ENCODE data around the gene RASSF8. TPM values are rescaled to one million over a fixed set of nuclear protein-coding genes. Genes with fewer than 3 reads are reported as not detected.

RASSF8 gene
- total and polyA plus RNA-seq, 4 experiments from 2014 or later: not detected

- Mint-ChIP-seq H3K27me3 (peaks cover 0 to 1% of the 10 kb centered on the region in 2 donors), H3K4me1 (no peaks in the 10 kb centered on the region), H3K27ac (no peak overlapping the region), H3K9me3 (peaks cover 0 to 11% (median 5%) of the 10 kb centered on the region in 8 donors), H3K36me3 (no peaks in the 10 kb centered on the region), H3K4me3 (no peak overlapping the region)
- H3K9me3 ChIP-seq (ENCODE audit: control insufficient read depth in 1 of 2, low read length in 2 of 2): no peaks in the 10 kb centered on the region
- DNase-seq: no peak
- no peaks in the 10 kb centered on the region for H3K4me1 ChIP-seq (ENCODE audit: insufficient read depth, low read length)
- POLR2A ChIA-PET (ENCODE audit: partially characterized antibody): no interaction called here
- H3K36me3 ChIP-seq (ENCODE audit: insufficient read depth, low read length): no peaks in the 10 kb centered on the region
- intact Hi-C loops (cut with micrococcal nuclease): no loop called here
- H3K27ac ChIP-seq (ENCODE audit: low read depth, low read length): no peak overlapping the region
- no peak overlapping the region for H3K4me3 ChIP-seq (ENCODE audit: low read length in 2 of 2)
- CTCF ChIA-PET (ENCODE audit: partially characterized antibody): no interaction called here
- no peaks in the 10 kb centered on the region for H3K27me3 ChIP-seq (ENCODE audit: insufficient read depth, low read length)
These were observed 44.6 kb downstream of the RASSF8 start for GRCh38 chr12:26003065-26003464.

GRCh38 chr12:26007566-26007965 is 49.1 kb downstream of the RASSF8 start:
- Histone ChIP-seq H3K27ac (ENCODE audit: low read depth, low read length) (no peak overlapping the region), H3K4me1 (ENCODE audit: insufficient read depth, low read length) (no peaks in the 10 kb centered on the region), H3K9me3 (ENCODE audit: control insufficient read depth in 1 of 2, low read length in 2 of 2) (no peaks in the 10 kb centered on the region), H3K4me3 (ENCODE audit: low read length in 2 of 2) (no peak overlapping the region), H3K36me3 (ENCODE audit: insufficient read depth, low read length) (no peaks in the 10 kb centered on the region), H3K27me3 (ENCODE audit: insufficient read depth, low read length) (no peaks in the 10 kb centered on the region)
- no peak overlapping the region for H3K4me3 Mint-ChIP-seq
- H3K27me3 Mint-ChIP-seq: peaks cover 3 to 5% of the 10 kb centered on the region in 2 donors
- no peak for DNase-seq
- peaks cover 0 to 11% (median 5%) of the 10 kb centered on the region in 8 donors for H3K9me3 Mint-ChIP-seq
- no peaks in the 10 kb centered on the region for H3K36me3 Mint-ChIP-seq
- no peak overlapping the region for H3K27ac Mint-ChIP-seq
- intact Hi-C loops (cut with micrococcal nuclease): no loop called here
- CTCF ChIA-PET (ENCODE audit: partially characterized antibody): no interaction called here
- POLR2A ChIA-PET (ENCODE audit: partially characterized antibody): no interaction called here
- H3K4me1 Mint-ChIP-seq: peaks cover 0 to 3% (median 1%) of the 10 kb centered on the region in 4 donors

- no peak overlapping the region for H3K4me3 Mint-ChIP-seq
- H3K4me1 Mint-ChIP-seq: peaks cover 0 to 3% (median 1%) of the 10 kb centered on the region in 4 donors
- Histone ChIP-seq H3K27ac (ENCODE audit: low read depth, low read length) (no peak overlapping the region), H3K27me3 (ENCODE audit: insufficient read depth, low read length) (no peaks in the 10 kb centered on the region), H3K9me3 (ENCODE audit: control insufficient read depth in 1 of 2, low read length in 2 of 2) (no peaks in the 10 kb centered on the region), H3K36me3 (ENCODE audit: insufficient read depth, low read length) (no peaks in the 10 kb centered on the region), H3K4me1 (ENCODE audit: insufficient read depth, low read length) (no peaks in the 10 kb centered on the region), H3K4me3 (ENCODE audit: low read length in 2 of 2) (no peak overlapping the region)
- no peak for DNase-seq
- H3K27ac Mint-ChIP-seq: no peak overlapping the region
- ChIA-PET CTCF (ENCODE audit: partially characterized antibody) (no interaction called here), POLR2A (ENCODE audit: partially characterized antibody) (no interaction called here)
- no peaks in the 10 kb centered on the region for H3K36me3 Mint-ChIP-seq
- H3K27me3 Mint-ChIP-seq: peaks cover 3 to 5% of the 10 kb centered on the region in 2 donors
- intact Hi-C loops (cut with micrococcal nuclease): no loop called here
- peaks cover 0 to 2% (median 0%) of the 10 kb centered on the region in 8 donors for H3K9me3 Mint-ChIP-seq
These were observed 51.1 kb downstream of the RASSF8 start for GRCh38 chr12:26009593-26009992.

GRCh38 chr12:26010293-26010821 is 51.9 kb downstream of the RASSF8 start:
- Mint-ChIP-seq H3K4me3 (no peak overlapping the region), H3K9me3 (peaks cover 0 to 2% (median 0%) of the 10 kb centered on the region in 8 donors), H3K4me1 (peaks cover 0 to 3% (median 1%) of the 10 kb centered on the region in 4 donors), H3K27ac (no peak overlapping the region), H3K36me3 (no peaks in the 10 kb centered on the region), H3K27me3 (peaks cover 3 to 5% of the 10 kb centered on the region in 2 donors)
- ChIA-PET POLR2A (ENCODE audit: partially characterized antibody) (no interaction called here), CTCF (ENCODE audit: partially characterized antibody) (no interaction called here)
- no peak overlapping the region for H3K4me3 ChIP-seq (ENCODE audit: low read length in 2 of 2)
- H3K4me1 ChIP-seq (ENCODE audit: insufficient read depth, low read length): no peaks in the 10 kb centered on the region
- no peaks in the 10 kb centered on the region for H3K27me3 ChIP-seq (ENCODE audit: insufficient read depth, low read length)
- no peaks in the 10 kb centered on the region for H3K9me3 ChIP-seq (ENCODE audit: control insufficient read depth in 1 of 2, low read length in 2 of 2)
- no peak for DNase-seq
- no peaks in the 10 kb centered on the region for H3K36me3 ChIP-seq (ENCODE audit: insufficient read depth, low read length)
- intact Hi-C loops (cut with micrococcal nuclease): no loop called here
- no peak overlapping the region for H3K27ac ChIP-seq (ENCODE audit: low read depth, low read length)

GRCh38 chr12:26011099-26011498 is 52.6 kb downstream of the RASSF8 start:
- no peaks in the 10 kb centered on the region for H3K36me3 Mint-ChIP-seq
- no peak overlapping the region for H3K4me3 ChIP-seq (ENCODE audit: low read length in 2 of 2)
- intact Hi-C loops (cut with micrococcal nuclease): no loop called here
- H3K27me3 ChIP-seq (ENCODE audit: insufficient read depth, low read length): no peaks in the 10 kb centered on the region
- no peaks in the 10 kb centered on the region for H3K36me3 ChIP-seq (ENCODE audit: insufficient read depth, low read length)
- H3K4me1 Mint-ChIP-seq: peaks cover 0 to 3% (median 1%) of the 10 kb centered on the region in 4 donors
- ChIA-PET POLR2A (ENCODE audit: partially characterized antibody) (no interaction called here), CTCF (ENCODE audit: partially characterized antibody) (no interaction called here)
- no peak for DNase-seq
- H3K9me3 ChIP-seq (ENCODE audit: control insufficient read depth in 1 of 2, low read length in 2 of 2): no peaks in the 10 kb centered on the region
- no peak overlapping the region for H3K27ac Mint-ChIP-seq
- no peak overlapping the region for H3K4me3 Mint-ChIP-seq
- H3K4me1 ChIP-seq (ENCODE audit: insufficient read depth, low read length): no peaks in the 10 kb centered on the region
- H3K27me3 Mint-ChIP-seq: peaks cover 3 to 5% of the 10 kb centered on the region in 2 donors
- peaks cover 0 to 2% (median 0%) of the 10 kb centered on the region in 8 donors for H3K9me3 Mint-ChIP-seq
- H3K27ac ChIP-seq (ENCODE audit: low read depth, low read length): no peak overlapping the region

GRCh38 chr12:26014085-26014484 is 55.6 kb downstream of the RASSF8 start:
- no peak overlapping the region for H3K27ac Mint-ChIP-seq
- CTCF ChIA-PET (ENCODE audit: partially characterized antibody): no interaction called here
- peaks cover 0 to 3% (median 1%) of the 10 kb centered on the region in 4 donors for H3K4me1 Mint-ChIP-seq
- H3K9me3 Mint-ChIP-seq: peaks cover 0 to 2% (median 0%) of the 10 kb centered on the region in 8 donors
- Histone ChIP-seq H3K4me3 (ENCODE audit: low read length in 2 of 2) (no peak overlapping the region), H3K36me3 (ENCODE audit: insufficient read depth, low read length) (no peaks in the 10 kb centered on the region), H3K4me1 (ENCODE audit: insufficient read depth, low read length) (no peaks in the 10 kb centered on the region), H3K27me3 (ENCODE audit: insufficient read depth, low read length) (no peaks in the 10 kb centered on the region), H3K27ac (ENCODE audit: low read depth, low read length) (no peak overlapping the region), H3K9me3 (ENCODE audit: control insufficient read depth in 1 of 2, low read length in 2 of 2) (no peaks in the 10 kb centered on the region)
- intact Hi-C loops (cut with micrococcal nuclease): no loop called here
- H3K36me3 Mint-ChIP-seq: no peaks in the 10 kb centered on the region
- no peak for DNase-seq
- POLR2A ChIA-PET (ENCODE audit: partially characterized antibody): no interaction called here
- no peak overlapping the region for H3K4me3 Mint-ChIP-seq
- peaks cover 3 to 7% of the 10 kb centered on the region in 2 donors for H3K27me3 Mint-ChIP-seq

GRCh38 chr12:26016516-26016915 is 58.0 kb downstream of the RASSF8 start:
- H3K36me3 Mint-ChIP-seq: no peaks in the 10 kb centered on the region

More at GRCh38 chr12:26016516-26016915, 58.0 kb downstream of the RASSF8 start:
- Mint-ChIP-seq H3K27ac (no peak overlapping the region), H3K4me1 (no peaks in the 10 kb centered on the region), H3K9me3 (no peaks in the 10 kb centered on the region), H3K4me3 (no peak overlapping the region), H3K27me3 (peaks cover 0 to 2% of the 10 kb centered on the region in 2 donors)
- H3K9me3 ChIP-seq (ENCODE audit: control insufficient read depth in 1 of 2, low read length in 2 of 2): no peaks in the 10 kb centered on the region
- no peaks in the 10 kb centered on the region for H3K36me3 ChIP-seq (ENCODE audit: insufficient read depth, low read length)
- no peaks in the 10 kb centered on the region for H3K27me3 ChIP-seq (ENCODE audit: insufficient read depth, low read length)
- H3K27ac ChIP-seq (ENCODE audit: low read depth, low read length): no peak overlapping the region
- intact Hi-C loops (cut with micrococcal nuclease): no loop called here
- H3K4me1 ChIP-seq (ENCODE audit: insufficient read depth, low read length): no peaks in the 10 kb centered on the region
- CTCF ChIA-PET (ENCODE audit: partially characterized antibody): no interaction called here
- POLR2A ChIA-PET (ENCODE audit: partially characterized antibody): no interaction called here
- H3K4me3 ChIP-seq (ENCODE audit: low read length in 2 of 2): no peak overlapping the region
- DNase-seq: no peak
